Stimulated activated CD8-positive, alpha-beta memory T cell treated with anti-CD3 and anti-CD28 coated beads, Interleukin-7, amount 100 ng/mL, for 4 hours (primary cell): ENCODE measurements around the gene ADAMTS12.

Experiments used
- DNase-seq, 2 donors: peaks; one replicate each; pipeline ENCODE4 v3.0.0-alpha.2; 2020; ENCODE audit warnings: low read depth in 2 of 2

The ADAMTS12 gene

DNA sequence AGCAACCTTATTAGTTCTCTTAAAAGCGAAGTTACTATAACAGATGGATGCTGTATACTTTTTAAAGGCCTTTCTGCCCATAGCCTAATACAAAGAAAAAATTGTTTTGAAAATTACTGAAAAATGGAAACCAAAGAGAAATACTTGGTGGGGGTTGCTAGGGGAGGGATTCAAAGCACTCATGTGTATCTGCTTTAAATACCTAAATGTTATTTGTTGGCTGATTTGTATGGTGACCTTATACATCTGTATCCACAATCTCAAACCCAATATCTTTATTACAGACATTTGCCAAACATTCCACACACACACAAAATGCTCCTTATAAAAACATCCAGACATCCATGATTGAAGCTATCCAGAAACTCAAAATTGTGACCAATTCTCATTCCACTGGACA lies 172.0 kb downstream of the ADAMTS12 start:
- no peak for DNase-seq

DNA sequence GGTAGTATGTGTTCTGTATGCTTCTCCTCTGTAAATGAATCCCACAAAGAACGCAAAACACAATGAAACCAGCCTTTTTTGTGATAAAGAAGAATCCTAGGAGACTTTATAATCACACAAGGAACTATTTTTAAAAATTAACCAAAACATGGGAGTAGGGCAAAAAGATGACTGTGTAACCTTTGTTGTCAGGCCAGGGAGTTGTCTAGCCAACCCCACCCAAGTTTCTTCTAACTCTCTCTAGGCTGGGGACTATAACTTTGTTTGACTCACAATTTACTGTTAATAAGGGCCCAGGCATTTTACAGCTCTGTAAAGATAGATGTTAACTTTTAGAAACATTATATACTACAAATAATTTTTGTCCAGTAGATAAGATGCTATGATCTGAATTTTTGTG lies 176.1 kb downstream of the ADAMTS12 start:
- DNase-seq: no peak

DNA sequence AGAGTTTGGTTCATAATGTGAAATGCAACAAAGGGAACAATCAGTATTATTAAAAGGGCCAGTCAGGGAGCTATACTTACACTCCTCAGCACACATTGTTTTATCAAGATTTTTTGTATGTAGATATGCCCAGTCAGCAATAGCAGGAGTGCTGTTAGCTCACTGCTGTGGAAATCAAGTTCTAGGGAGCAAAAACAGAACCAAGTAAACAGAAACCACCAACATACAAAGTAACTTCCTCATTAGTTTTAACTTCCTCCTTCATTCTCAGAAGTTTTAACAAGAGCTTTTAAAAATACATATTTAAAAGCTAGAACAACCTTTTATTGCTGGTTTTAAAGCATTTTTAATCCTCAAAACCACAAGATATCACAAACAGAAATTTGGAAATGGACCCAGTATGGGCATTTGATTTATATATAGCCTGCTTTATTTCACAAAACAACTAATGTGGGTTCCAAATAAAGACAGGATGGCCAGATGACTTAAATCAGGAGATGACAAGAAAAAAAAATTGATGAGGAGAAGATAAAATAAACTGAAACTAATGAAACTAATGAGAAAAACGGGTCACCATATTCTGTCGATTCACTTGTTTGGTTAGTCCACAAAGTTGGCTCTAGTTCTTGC lies 178.5 kb downstream of the ADAMTS12 start:
- DNase-seq: no peak

DNA sequence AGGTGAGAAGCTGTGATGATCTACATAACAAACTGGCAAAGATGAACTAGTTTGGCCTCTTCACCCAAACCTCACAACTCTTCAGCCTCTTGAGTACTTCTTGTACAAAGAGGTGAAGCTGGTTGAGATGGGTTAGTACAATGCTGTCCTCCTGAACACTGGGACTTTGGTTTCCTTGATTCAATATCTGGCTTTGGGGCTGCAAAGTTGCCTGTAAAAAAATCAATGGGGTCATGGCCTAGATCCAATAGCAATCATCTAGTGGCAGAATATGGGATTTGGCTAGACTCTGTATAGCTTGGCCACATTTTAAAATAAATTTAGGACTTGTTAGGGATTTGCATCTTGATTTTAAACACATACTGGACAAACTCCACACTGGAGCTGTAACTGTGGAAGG lies 179.1 kb downstream of the ADAMTS12 start:
- no peak for DNase-seq

DNA sequence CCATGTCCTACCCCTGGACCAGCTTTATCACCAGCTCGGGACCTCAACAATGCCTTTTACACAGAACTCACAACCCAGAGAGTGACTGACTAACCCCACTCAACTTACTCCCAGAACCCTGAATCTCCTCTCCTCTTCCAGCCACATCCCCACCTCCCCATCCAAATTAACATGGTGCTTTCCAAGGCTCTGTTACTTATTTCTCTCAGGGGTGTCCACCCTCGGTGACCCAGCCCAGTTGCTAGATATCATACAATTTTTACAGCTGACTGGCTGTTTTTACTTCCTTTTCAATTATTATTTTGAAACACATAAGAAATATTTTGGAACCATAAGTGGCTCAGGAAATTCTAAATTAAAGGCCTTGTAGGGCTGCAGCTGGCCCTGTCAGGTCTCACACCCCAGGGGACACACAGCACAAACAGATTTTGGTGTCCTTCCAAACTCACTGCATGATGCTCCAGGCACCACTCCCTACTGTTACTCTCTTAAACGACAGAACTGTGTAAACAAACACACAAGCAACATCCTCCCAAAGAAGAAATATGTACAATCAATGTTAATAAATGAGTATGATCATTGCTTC lies 180.6 kb downstream of the ADAMTS12 start:
- DNase-seq: no peak

DNA sequence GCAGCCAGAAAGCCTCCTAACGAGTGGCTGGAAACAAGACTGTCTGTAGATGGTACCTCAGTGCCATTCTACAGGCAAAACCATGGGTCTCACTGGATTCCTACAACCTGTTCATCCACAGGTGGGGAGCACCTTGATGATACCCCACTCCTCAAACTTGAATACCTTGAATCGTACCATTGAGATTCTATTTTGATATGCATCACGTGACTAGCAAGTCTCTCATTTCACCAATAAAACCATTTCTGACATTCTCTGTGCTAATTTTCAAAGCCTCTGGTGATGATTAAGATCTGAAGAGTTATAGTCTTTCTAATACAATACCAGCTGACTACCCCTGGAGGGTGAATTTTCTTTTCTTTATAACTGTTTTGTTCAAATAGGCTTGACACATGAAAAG lies 188.9 kb downstream of the ADAMTS12 start:
- DNase-seq: no peak

DNA sequence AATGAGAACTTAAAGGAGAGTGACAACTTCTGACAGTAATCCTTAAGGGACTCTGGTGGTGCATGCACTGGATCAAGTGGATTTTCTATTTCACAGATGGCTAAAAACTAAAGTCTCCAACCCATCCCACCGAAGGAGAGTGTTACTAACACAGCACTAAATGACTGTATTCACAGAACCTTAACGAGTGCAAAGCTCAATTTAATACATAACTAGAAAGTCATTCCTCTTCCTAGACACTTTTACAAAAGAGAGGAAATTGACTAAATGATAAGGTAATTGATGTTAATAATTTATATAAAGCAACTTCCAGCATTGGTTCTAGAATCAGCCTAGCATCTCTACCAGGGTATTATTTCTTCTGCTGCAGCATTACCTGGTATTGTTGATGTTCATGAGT lies 189.8 kb downstream of the ADAMTS12 start:
- DNase-seq: no peak

DNA sequence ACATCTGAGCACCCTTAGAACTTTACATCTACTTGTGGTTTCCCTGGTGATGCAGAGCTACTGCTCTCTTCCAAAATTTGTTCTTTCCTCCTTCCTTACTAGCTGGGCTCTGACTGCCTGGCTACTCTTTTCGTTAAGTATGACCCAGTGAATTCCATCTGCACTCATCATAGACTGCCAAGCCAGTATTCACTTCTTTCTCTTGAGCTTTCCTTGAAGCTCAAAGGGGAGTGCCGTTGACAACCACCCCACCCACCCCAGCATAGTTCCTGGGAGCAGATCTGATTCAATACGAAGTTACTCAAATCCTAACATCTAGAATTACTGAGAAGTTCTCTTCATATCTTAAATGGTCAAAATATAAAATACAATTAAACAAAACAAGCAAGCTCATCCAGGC lies 190.5 kb downstream of the ADAMTS12 start:
- no peak for DNase-seq

DNA sequence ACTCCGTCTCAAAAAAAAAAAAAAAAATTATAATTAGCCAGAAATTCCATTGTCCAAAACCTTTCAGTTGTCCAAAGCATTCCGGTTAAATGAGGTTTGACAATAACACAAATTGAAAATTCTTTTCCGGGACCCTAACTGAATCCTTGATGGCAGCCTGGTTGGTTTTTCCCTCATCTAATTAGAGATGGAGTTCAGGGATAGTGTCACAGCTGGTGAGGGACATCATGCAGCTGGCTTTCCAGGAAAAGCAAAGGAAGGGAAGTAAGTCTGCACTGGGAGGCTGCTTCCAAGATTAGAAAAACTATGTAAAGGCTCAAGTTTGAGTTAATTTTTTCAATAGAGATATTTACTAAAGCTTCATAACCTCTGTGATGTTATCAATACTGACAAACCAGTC lies 195.4 kb downstream of the ADAMTS12 start:
- no peak for DNase-seq

DNA sequence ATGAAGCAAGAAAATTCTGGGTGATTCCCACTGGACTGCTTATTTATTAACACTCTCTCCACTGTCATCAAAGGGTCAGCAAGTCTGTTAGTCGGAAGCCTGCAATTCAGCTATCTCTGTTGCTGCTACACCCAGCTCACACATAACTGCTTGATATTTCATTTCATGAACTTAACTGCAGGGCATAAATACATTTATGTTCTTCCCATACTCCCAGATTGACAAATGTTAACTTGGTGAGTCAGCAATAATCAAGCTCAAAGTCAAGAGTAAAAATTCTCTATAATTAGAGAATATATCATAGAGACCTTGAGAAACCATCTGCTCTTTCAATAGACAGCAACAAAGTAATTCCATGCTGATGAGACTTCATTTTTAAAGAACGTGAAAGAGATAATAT lies 198.8 kb downstream of the ADAMTS12 start:
- DNase-seq: no peak

DNA sequence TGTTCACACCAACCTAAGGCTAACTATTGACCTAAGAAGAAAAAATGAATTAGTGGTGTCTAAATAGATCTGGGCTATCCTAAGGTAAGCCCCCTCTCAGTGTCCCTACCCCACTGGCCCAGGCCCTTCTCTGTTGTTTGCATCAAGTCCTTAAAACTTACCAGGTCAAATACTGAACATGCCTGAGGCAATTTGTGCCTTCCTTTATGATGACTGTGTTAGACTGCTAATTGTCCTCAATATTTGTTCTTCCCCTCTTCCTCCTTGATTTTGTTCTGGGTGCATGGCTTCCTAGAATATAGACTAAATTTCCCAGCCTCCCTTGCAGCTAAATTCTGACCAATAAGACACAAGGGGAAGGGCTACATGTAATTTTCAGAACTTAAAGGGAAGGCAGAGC lies 199.9 kb downstream of the ADAMTS12 start:
- DNase-seq: no peak

DNA sequence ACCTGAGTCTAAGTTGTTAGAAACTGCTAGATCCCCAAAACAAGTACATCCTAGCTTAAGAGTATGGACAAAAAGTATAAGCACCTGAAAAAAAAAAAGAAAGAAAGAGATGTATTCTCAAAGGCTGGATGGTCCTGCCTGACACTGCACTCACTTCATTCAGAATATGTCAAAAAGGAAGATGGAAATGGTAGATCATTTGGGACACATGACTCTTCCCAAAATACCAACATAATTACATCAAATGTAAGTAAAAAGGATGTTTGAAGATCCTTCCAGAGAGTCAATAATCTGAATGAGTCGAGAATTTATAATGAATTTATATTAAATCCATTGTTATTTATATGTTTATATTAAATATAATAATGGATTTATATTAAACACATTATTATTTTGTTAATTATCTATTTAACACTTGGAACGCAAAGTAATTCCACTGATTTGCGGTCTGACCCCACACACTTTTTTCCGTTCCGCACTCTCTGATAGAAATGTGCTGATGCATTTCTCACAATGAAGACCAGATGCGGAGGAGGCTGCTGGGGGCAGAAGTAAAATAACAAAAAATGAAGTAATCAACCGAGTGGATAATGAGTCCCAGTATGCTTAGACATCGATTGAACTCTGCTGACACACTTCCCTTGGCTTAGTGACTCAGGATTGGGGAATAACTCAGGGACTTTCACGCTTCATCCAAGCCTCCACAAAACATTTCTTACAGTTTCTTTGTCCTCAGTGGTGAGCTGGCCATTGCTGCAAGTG lies 201.2 kb downstream of the ADAMTS12 start:
- DNase-seq: no peak

DNA sequence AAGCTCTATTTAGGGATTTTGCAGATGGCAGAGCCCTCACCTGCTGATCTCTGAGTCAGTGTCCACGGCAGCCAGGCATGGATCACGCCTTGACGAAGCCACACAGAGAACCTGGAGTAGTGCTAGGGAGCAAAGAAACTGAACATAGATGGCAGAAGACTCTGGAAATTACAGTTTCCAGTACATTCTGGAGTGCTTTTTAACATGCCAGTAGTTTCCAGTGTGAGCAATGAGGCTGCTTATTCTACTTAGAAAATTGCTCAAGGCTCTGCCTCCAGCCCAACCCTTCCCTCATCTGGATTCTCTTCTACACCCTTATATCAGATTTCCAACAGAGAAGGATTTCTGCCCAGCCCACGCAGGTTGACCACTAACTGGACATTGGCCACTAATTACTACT lies 203.3 kb downstream of the ADAMTS12 start:
- no peak for DNase-seq

DNA sequence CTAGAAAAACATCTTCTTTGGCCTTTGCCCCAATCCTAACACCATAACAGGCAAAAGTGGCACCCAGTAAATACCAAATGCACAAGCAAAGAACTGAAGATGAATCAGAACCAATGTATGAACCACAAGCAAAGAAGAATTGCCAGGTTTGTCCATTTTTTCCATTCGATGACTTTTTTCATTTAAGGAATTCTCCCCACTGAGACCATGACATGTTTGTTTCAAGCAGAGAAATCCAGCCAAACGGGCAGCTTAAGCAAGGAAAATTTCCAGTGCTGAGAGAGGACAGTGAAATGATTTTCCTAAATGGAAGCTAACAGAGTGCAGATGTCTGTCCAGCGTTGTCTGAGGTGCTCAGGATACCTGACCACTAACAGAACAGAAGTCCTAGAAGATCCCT lies 203.7 kb downstream of the ADAMTS12 start:
- DNase-seq: no peak

DNA sequence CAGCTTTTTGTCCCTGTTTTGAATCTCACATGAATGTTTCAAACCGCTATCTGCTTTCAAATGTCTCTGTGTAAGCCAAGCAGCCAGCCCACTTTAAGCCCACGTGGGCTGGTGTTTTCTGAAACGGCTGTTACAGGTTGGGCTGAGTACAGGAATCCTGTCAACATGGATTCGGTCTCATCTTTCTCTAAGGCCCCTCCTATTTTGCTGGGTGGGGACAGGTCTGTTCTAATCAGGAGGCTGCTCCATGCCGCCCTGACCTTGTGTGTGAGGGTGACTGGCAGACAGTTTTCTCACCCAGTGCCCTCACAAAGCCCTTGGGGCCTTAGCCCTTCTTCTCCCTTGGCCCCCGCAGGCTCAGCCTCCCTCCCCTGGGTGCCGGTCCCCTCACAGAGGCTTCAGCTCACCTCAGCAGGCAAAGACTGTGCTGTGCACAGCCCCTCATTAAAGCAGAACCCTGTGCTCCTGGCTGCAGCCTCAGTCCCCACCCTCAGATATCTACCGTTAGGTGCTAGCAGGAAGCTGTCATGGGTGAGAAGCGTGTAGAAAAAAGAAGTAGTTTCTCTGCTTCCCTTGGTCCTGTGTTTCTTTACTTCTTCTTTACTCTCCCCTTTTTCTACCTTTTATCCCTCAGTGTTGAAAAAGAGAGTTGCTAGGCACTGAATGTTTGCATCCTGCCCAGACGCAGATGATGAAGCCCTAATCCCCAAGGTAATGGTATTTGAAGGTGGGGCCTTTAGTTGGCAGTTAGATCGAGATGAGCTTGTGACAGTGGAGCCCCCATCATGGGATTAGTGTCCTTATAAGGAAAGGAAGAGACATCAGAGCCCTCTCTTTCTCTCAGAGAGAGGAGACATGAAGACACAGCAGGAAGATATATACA lies 205.7 kb downstream of the ADAMTS12 start:
- DNase-seq: no peak

DNA sequence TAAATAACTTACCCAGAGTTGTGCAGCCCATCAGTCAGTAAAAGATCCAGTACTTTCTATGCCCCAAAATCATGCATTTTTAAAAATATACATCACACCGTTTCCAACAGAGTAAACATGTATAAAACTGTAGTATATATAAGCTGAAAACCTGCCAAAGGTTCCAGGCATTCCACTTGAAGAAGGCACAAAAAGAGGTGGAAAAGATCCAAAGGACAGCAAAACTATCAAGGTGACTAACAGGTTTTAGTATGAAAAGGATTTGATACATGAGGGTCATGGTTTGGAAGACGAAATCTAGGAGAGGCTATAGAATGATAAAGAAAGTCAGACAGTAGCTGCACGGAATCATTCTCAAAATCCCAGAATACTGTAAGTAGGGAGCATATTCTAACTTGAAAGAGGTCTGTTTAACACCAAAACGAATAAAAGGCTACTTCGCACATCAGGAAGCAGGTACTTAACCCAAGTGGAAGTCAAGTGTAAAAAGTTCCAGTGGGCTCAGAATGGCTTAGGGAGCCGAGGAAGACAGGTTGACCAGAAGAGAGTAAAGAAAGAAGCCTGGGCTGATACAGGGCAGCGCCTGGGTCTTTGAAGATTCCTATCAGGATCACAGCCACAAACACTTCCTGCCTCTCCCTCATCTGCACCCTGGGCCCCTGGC lies 207.2 kb downstream of the ADAMTS12 start:
- DNase-seq: no peak

DNA sequence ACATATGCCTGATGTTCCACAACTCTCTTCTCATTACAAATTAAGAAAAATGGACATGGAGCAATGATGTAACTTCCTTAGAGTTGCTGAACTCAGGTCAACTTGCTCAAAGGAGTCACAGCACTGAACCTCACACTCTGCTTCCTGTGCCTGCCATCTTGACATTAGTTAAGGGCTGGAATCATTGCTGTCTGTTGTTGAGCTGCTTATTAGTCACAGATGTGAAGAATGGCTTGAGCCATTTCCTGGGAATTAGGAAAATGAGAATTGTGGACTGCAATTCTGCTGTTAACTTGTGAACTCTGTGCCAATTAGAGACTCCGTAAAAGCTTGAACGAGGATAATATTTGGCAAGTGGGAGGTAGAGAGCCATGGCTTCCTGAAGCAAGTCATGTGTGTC lies 212.0 kb downstream of the ADAMTS12 start:
- DNase-seq: no peak

DNA sequence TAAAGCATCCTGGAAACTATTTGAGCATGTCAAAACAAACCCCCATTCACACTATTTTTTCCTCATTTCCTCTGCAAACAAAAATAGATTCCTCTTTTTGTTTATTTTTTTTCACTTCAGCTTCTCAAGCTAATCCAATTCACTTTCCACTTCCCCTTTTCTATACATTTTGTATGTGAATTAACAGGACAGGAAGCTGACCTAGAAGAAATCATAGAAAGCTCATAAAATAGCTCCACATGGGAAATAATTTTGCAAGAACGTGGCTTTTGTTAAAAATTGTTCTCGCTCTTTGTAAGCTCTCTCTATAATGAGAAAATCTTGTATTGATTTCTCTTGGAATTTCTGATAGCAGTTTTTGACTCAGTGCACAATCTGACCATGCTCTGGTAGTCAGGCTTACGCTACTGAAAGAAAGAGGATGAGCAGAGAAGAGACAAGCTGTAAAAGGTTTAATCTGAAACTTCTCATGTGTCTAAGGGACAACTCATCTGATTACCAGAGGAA lies 215.8 kb downstream of the ADAMTS12 start:
- no peak for DNase-seq

DNA sequence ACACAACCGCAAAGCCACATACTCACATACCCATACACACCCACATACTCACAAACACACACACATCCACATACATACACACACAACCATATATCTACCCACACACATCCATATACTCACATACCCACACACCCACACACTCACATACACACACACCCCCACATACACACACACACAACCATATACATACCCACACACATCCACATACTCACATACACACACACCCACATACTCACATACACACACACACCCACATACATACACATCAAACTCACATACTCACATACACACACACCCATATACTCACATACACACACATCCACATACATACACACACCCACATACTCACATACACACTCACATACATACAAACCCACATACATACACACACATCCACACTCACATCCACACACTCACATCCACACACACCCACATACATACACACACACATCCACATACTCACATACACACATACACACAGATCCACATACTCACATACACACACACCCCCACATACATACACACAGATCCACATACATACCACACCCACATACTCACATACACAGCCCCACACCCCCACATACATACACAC lies 220.0 kb downstream of the ADAMTS12 start:
- DNase-seq: no peak

DNA sequence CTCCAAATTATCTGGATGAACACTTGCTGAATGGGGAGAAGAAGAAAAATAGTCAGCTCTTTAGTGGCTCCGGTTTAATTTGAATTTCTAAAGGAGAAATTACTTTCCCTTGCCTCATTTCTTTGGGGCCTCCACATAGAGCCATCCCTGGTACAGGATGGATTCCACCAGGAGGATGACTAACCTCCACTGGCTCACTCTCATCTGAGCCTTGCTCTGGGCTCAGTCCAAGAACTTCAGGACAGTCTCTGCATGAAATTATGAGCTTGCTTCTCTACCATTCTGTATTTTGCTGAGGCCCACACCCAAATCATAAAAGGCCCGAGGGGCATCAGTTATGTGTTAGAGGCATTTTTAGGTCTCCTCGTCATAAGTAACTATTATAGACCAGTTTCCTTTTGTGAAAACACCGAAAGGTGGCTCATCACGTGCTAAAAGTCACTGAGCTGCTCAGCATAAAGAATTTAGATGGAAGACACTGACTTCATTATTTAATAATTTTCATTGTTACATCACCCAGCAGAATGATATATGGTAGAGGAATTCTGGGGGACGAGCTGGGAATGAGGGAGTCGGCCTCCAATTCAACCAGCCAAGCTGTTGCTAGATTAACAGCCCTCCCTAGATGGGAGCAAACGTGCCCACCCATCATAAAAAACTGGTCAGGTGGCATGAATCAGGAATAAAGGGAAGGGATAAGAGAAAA lies 228.9 kb downstream of the ADAMTS12 start:
- DNase-seq: no peak
